RWPE1 (cell line): Measurements from ENCODE around the gene CAMP.

Source experiments
- CTCF ChIA-PET: fragments of 350-600 bp; sonication (Branson Sonifier 250); formaldehyde crosslinking; extraction: SDS; loops from one replicate; lab custom pipeline; 2021; lab: Yijun Ruan, JAX
- POLR2A ChIA-PET: fragments of 400-600 bp; formaldehyde crosslinking; extraction: SDS; loops from one replicate; lab custom pipeline; 2020; ENCODE audit warnings: antibody characterized with exemption; ENCODE audit not compliant: low non-redundant PET; lab: Yijun Ruan, JAX
- DNase-seq: peaks from one replicate; pipeline ENCODE4 v3.0.0; 2012; ENCODE audit warnings: low spot score
- H3K27ac ChIP-seq: fragments of 450-650 bp; 2 replicates; pipeline ENCODE4 v1.5.1; 2017
- TF ChIP-seq, protein P1 (sequence below): fragments of 450-650 bp; conservative IDR thresholded peaks from 2 replicates; pipeline ENCODE4 v1.5.1; 2017; ENCODE audit warnings: low read depth, mild to moderate bottlenecking

The CAMP gene

GRCh38 chr3:48245136-48245535 is 21.8 kb downstream of the CAMP start:
- TF ChIP-seq, protein P1, sequence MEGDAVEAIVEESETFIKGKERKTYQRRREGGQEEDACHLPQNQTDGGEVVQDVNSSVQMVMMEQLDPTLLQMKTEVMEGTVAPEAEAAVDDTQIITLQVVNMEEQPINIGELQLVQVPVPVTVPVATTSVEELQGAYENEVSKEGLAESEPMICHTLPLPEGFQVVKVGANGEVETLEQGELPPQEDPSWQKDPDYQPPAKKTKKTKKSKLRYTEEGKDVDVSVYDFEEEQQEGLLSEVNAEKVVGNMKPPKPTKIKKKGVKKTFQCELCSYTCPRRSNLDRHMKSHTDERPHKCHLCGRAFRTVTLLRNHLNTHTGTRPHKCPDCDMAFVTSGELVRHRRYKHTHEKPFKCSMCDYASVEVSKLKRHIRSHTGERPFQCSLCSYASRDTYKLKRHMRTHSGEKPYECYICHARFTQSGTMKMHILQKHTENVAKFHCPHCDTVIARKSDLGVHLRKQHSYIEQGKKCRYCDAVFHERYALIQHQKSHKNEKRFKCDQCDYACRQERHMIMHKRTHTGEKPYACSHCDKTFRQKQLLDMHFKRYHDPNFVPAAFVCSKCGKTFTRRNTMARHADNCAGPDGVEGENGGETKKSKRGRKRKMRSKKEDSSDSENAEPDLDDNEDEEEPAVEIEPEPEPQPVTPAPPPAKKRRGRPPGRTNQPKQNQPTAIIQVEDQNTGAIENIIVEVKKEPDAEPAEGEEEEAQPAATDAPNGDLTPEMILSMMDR, result no peak
- no peak for DNase-seq
- no peak overlapping the region for H3K27ac ChIP-seq
- POLR2A ChIA-PET, result no interaction called here
- CTCF ChIA-PET, result no interaction called here

- TF ChIP-seq, protein P1, result no peak
- ChIA-PET CTCF (no interaction called here), POLR2A (no interaction called here)
- peak; percentile 6 for DNase-seq
- H3K27ac ChIP-seq, result peak overlapping the region; percentile 45; the same call in 1 of the 2 replicates
Observed at GRCh38 chr3:48247401-48247811, 24.1 kb downstream of the CAMP start.

DNA sequence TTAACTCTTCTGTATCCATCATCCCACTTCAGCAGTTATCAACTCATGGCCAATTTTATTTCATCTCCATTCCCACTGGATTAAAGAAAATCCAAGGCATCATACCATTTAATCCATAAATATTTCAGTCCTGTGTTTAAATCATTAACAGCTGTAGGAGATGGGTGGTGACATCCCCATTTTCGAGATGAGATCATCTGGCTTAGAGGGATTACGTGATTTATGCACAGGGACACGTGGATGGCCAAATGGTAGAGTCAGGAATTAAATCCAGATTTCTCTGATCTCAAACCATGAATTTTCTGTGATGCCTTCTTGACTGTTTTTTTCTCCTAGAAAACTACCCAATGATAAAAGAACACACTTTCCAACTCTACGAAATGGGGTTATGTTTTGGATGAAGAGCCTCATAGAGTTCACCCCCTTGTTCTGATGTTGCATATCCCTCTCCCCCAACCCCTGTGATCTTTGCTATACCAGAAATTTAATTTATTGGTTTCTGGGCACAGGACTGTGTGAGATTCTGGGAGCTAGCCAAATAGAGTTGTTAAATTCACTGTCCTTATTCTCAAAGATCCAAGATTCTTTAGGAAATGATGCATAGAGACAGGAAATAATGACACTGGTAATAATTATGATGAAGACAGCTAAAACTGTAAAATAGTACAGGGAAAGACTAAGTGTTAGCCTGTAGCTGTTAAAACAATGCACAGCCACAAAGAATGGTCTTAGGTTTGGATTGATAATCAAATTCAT is 25.0 kb downstream of the CAMP start:
- POLR2A ChIA-PET, result no interaction called here
- no peak for DNase-seq
- H3K27ac ChIP-seq, result no peak overlapping the region
- TF ChIP-seq, protein P1, result no peak
- CTCF ChIA-PET, result no interaction called here

DNA sequence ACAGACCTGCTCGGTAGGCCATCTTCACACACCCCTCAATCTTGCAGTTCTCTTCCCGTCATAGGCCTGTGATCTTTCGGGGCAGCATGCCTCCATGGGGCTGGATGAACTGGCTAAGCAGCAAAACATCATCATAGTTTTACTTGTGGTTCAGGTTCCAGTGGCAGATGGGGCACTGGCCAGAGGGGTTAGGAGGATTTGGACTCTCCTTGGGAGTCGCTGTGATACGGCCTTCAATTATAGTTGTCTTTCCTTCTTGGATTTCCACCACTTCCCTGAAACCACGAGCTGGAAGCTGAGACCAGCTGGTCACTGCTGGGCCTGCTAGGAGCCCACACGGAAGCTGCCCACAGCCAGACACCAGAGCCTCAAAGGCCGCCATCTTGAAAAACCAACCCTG is 33.3 kb downstream of the CAMP start:
- TF ChIP-seq, protein P1, result no peak
- DNase-seq, result no peak
- POLR2A ChIA-PET, result no interaction called here
- no peak overlapping the region for H3K27ac ChIP-seq
- CTCF ChIA-PET, result interaction anchor here (0.6 kb wide), 1 partner anchor 65 kb away, joined by 5 read pairs; no protein-coding TSS in a partner anchor

GRCh38 chr3:48258530-48258929 is 35.2 kb downstream of the CAMP start:
- CTCF ChIA-PET, result no interaction called here

GRCh38 chr3:48267782-48268181 is 44.5 kb downstream of the CAMP start:
- peak; percentile 4 for DNase-seq
- ChIA-PET CTCF (interaction anchor here (0.6 kb wide), 3 partner anchors 83 to 971 kb away, joined by 3 to 4 read pairs (median 3); no protein-coding TSS in a partner anchor), POLR2A (no interaction called here)
- peak overlapping the region; percentile 88 for H3K27ac ChIP-seq
- TF ChIP-seq, protein P1, result no peak

More at GRCh38 chr3:48258530-48258929, 35.2 kb downstream of the CAMP start:
- TF ChIP-seq, protein P1, result no peak
- no peak overlapping the region for H3K27ac ChIP-seq
- POLR2A ChIA-PET, result no interaction called here
- no peak for DNase-seq
